ENCODE results near the gene DMWD. TPM values are rescaled to one million over a fixed set of nuclear protein-coding genes. Genes with fewer than 3 reads are reported as not detected.

Gene DMWD
- polyA plus RNA-seq, 1 donor (not counting 4 experiments of a cell fraction or from before 2014, with no cell fraction given): 10.1 TPM

GRCh38 chr19:45763691-45764294 is 28.9 kb downstream of the DMWD start:
- Histone ChIP-seq H3K36me3 (ENCODE audit: control insufficient read depth in 2 of 2, extremely low read depth in 1 of 2, insufficient read depth in 2 of 2, low read length in 2 of 2) (no peaks in the 10 kb centered on the region), H3K27ac (ENCODE audit: control insufficient read depth, insufficient read depth, low read length) (no peak overlapping the region), H3K9me3 (ENCODE audit: control insufficient read depth, low read depth, low read length) (no peaks in the 10 kb centered on the region), H2AFZ (ENCODE audit: control insufficient read depth, low read length) (no peak overlapping the region), H3K27me3 (ENCODE audit: control insufficient read depth, extremely low read depth, insufficient read depth, low read length) (no peaks in the 10 kb centered on the region), H3K9me1 (ENCODE audit: control insufficient read depth, extremely low read depth, insufficient read depth, low read length) (no peaks in the 10 kb centered on the region), H4K20me1 (ENCODE audit: control insufficient read depth, extremely low read depth, insufficient read depth, low read length) (no peaks in the 10 kb centered on the region), H3K4me3 (ENCODE audit: control insufficient read depth in 2 of 3, extremely low read depth in 1 of 3, insufficient read depth in 2 of 3, low read depth in 1 of 3, low read length in 3 of 3) (no peak overlapping the region), H3K9ac (ENCODE audit: control insufficient read depth, extremely low read depth, insufficient read depth, low read length) (no peak overlapping the region), H3K4me2 (ENCODE audit: control insufficient read depth, extremely low read depth, insufficient read depth, low read depth, low read length) (no peak overlapping the region), H3K79me2 (ENCODE audit: control insufficient read depth, insufficient read depth, low read length) (no peaks in the 10 kb centered on the region), H3K4me1 (ENCODE audit: control insufficient read depth, extremely low read depth, insufficient read depth, low read length) (peaks cover 10% of the 10 kb centered on the region)
- no peak for FAIRE-seq
- DNase-seq (ENCODE audit: low read depth, low spot score): no peak
- dilution Hi-C loops (cut with MboI; ENCODE audit: extremely low pct_ligation_motif_present, low sequenced_read_pairs): no loop called here
- TF ChIP-seq EZH2 (IDR thresholded peaks at IDR 0.05; ENCODE audit: low read length) (no peak), CTCF (optimal IDR thresholded peaks at IDR 0.05 in 1 of 3, IDR thresholded peaks at IDR 0.05 in 1 of 3, conservative IDR thresholded peaks at IDR 0.05 in 1 of 3; ENCODE audit: extremely low read depth in 1 of 3, insufficient read depth in 2 of 3, low read length in 3 of 3) (no peak)

GRCh38 chr19:45762870-45763631 is 29.6 kb downstream of the DMWD start:
- Histone ChIP-seq H3K4me1 (ENCODE audit: control insufficient read depth, extremely low read depth, insufficient read depth, low read length) (peaks cover 10% of the 10 kb centered on the region), H2AFZ (ENCODE audit: control insufficient read depth, low read length) (no peak overlapping the region), H3K79me2 (ENCODE audit: control insufficient read depth, insufficient read depth, low read length) (no peaks in the 10 kb centered on the region), H3K4me3 (ENCODE audit: control insufficient read depth in 2 of 3, extremely low read depth in 1 of 3, insufficient read depth in 2 of 3, low read depth in 1 of 3, low read length in 3 of 3) (no peak overlapping the region), H3K9me3 (ENCODE audit: control insufficient read depth, low read depth, low read length) (no peaks in the 10 kb centered on the region), H3K4me2 (ENCODE audit: control insufficient read depth, extremely low read depth, insufficient read depth, low read depth, low read length) (no peak overlapping the region), H3K9me1 (ENCODE audit: control insufficient read depth, extremely low read depth, insufficient read depth, low read length) (no peaks in the 10 kb centered on the region), H3K36me3 (ENCODE audit: control insufficient read depth in 2 of 2, extremely low read depth in 1 of 2, insufficient read depth in 2 of 2, low read length in 2 of 2) (no peaks in the 10 kb centered on the region), H3K9ac (ENCODE audit: control insufficient read depth, extremely low read depth, insufficient read depth, low read length) (no peak overlapping the region), H3K27ac (ENCODE audit: control insufficient read depth, insufficient read depth, low read length) (no peak overlapping the region), H3K27me3 (ENCODE audit: control insufficient read depth, extremely low read depth, insufficient read depth, low read length) (no peaks in the 10 kb centered on the region), H4K20me1 (ENCODE audit: control insufficient read depth, extremely low read depth, insufficient read depth, low read length) (no peaks in the 10 kb centered on the region)
- dilution Hi-C loops (cut with MboI; ENCODE audit: extremely low pct_ligation_motif_present, low sequenced_read_pairs): no loop called here
- DNase-seq (ENCODE audit: low read depth, low spot score) (no peak), FAIRE-seq (no peak)
- TF ChIP-seq CTCF (optimal IDR thresholded peaks at IDR 0.05 in 1 of 3, IDR thresholded peaks at IDR 0.05 in 1 of 3, conservative IDR thresholded peaks at IDR 0.05 in 1 of 3; ENCODE audit: extremely low read depth in 1 of 3, insufficient read depth in 2 of 3, low read length in 3 of 3) (no peak), EZH2 (IDR thresholded peaks at IDR 0.05; ENCODE audit: low read length) (no peak)
